Hypothalamus (tissue), 51 donors: ENCODE measurements around the gene NUBPL.
A peak's percentile ranks its signal among the peaks of the same experiment; 100 is the strongest.

Experiments
- DNase-seq, 51 donors: peaks; one replicate each; lab custom pipeline; 2025; lab: John Stamatoyannopoulos, UW

The NUBPL gene

GRCh38 chr14:31561155-31561846, at the start of gene NUBPL:
NUBPL (plus strand) TSS chr14:31561404; CDS start chr14:31561440, 36 bp downstream.
- peak; percentile 58 to 96 (median 89) for DNase-seq

- no peak for DNase-seq
These were observed 34.1 kb upstream of the NUBPL start for GRCh38 chr14:31527087-31527486.

GRCh38 chr14:31527546-31527945, 33.7 kb upstream of the NUBPL start:
- no peak for DNase-seq

- DNase-seq, result no peak
These were observed 32.2 kb upstream of the NUBPL start for GRCh38 chr14:31529053-31529452.

- peak in 1 of 51 donors; percentile 2 for DNase-seq
These were observed 31.1 kb upstream of the NUBPL start for GRCh38 chr14:31530136-31530535.

- DNase-seq, result no peak
These were observed 24.8 kb upstream of the NUBPL start for GRCh38 chr14:31536201-31536960.

GRCh38 chr14:31541702-31542101, 19.5 kb upstream of the NUBPL start:
- no peak for DNase-seq

- DNase-seq, result no peak
These were observed 17.0 kb upstream of the NUBPL start for GRCh38 chr14:31543969-31544799.

GRCh38 chr14:31544816-31545215, 16.4 kb upstream of the NUBPL start:
- no peak for DNase-seq

GRCh38 chr14:31545328-31545727, 15.9 kb upstream of the NUBPL start:
- no peak for DNase-seq

- DNase-seq, result no peak
These were observed 11.4 kb upstream of the NUBPL start for GRCh38 chr14:31549817-31550216.

- no peak for DNase-seq
These were observed 10.6 kb upstream of the NUBPL start for GRCh38 chr14:31550589-31550988.

GRCh38 chr14:31556191-31556590, 5.0 kb upstream of the NUBPL start:
- DNase-seq, result no peak

GRCh38 chr14:31559939-31560338, 1.3 kb upstream of the NUBPL start:
- DNase-seq, result no peak

GRCh38 chr14:31560759-31561154, 447 bp upstream of the NUBPL start:
- DNase-seq, result no peak

GRCh38 chr14:31564194-31564593, 3.0 kb downstream of the NUBPL start:
- DNase-seq, result no peak

GRCh38 chr14:31566456-31566855, 5.3 kb downstream of the NUBPL start:
- no peak for DNase-seq

GRCh38 chr14:31567655-31568054, 6.5 kb downstream of the NUBPL start:
- no peak for DNase-seq

- no peak for DNase-seq
These were observed 7.0 kb downstream of the NUBPL start for GRCh38 chr14:31568161-31568560.

GRCh38 chr14:31568671-31569070, 7.5 kb downstream of the NUBPL start:
- no peak for DNase-seq

- DNase-seq, result no peak
These were observed 11.8 kb downstream of the NUBPL start for GRCh38 chr14:31572955-31573354.
